ENCODE measurements around the gene RAPGEF1.

The RAPGEF1 gene

GRCh38 chr9:131747352-131747751 is 7.5 kb upstream of the RAPGEF1 start:
- TF ChIP-seq CTCF (IDR thresholded peaks at IDR 0.05; ENCODE audit: borderline replicate concordance, insufficient read depth, low read depth, low read length) = peak; percentile 63; the same call in 1 of the 2 replicates
- no peak overlapping the region for H3K4me3 ChIP-seq (ENCODE audit: low read depth, low read length)

DNA sequence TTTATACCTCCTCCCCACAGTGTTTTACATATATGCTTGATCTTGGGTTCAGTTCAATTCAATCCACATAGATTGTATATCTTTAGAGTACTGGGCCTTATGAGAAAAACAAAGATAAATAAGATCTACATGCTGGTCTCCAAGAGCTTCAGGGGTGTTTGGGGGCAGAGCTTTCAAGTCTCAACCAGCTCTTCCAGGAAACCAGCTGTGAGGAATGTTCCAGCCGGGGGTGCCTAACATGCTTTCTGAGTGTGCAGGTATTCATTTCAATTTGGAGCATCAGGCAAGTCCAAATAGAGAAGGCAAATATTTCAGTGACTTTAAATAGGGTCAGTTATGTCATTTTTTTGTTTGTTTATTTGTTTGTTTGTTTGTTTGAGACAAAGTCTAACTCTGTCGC is 5.7 kb upstream of the RAPGEF1 start:
- H3K4me3 ChIP-seq (ENCODE audit: low read depth, low read length) = no peak overlapping the region
- TF ChIP-seq CTCF (IDR thresholded peaks at IDR 0.05; ENCODE audit: borderline replicate concordance, insufficient read depth, low read depth, low read length) = no peak

DNA sequence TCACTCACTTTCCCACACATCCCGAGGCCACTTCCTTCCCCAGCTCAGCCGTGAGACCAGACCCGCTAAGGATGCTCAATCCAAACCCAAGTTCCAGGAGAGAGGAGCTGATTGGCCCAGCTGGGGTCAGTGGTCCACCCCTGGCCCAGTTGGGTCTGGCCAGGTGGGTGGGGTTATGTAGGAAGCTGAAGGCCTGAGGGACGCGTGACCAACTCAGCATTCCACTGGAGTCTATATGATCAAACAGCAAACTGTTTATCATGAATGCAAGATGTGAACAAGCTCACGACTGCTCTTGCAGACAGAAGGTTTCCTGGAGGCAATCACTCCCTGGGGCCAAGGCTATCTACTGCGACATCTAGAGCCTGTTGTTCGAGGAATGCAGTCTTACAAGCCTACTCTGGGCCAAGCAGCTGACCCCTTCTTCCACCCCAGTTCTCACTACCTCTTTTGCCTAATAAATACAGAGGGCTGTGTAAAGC is 4.9 kb upstream of the RAPGEF1 start:
- H3K4me3 ChIP-seq (ENCODE audit: low read depth, low read length) = no peak overlapping the region
- no peak for TF ChIP-seq CTCF (IDR thresholded peaks at IDR 0.05; ENCODE audit: borderline replicate concordance, insufficient read depth, low read depth, low read length)

DNA sequence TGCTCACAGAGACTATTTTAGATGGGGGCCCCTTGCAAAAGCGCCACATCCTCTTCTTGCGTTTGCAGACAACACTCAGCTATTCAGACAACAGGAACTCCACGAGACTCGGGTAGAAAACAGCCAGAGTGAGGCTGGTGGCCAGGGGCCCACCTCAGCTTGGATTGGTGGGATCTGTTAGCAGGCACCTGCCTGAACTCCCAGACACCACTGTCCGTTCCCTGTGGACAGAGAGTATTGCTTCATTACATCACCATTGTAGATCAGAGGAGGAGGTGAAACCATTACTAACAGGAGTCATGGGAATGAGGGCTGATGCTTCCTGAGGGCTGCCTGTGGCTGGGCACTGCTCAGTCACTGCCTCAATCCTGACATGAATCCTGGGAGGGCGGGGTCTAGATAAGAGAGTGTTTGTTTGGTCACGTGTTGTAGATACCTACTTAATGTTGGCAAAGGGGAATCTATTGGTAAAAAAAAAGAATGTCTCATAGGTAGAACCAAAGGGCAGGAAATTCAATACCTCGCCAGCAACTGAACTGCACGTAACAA is 4.4 kb upstream of the RAPGEF1 start:
- TF ChIP-seq CTCF (IDR thresholded peaks at IDR 0.05; ENCODE audit: borderline replicate concordance, insufficient read depth, low read depth, low read length) = no peak
- no peak overlapping the region for H3K4me3 ChIP-seq (ENCODE audit: low read depth, low read length)

GRCh38 chr9:131743501-131743900 is 3.6 kb upstream of the RAPGEF1 start:
- no peak for TF ChIP-seq CTCF (IDR thresholded peaks at IDR 0.05; ENCODE audit: borderline replicate concordance, insufficient read depth, low read depth, low read length)
- H3K4me3 ChIP-seq (ENCODE audit: low read depth, low read length) = no peak overlapping the region

GRCh38 chr9:131743096-131743495 is 3.2 kb upstream of the RAPGEF1 start:
- no peak for TF ChIP-seq CTCF (IDR thresholded peaks at IDR 0.05; ENCODE audit: borderline replicate concordance, insufficient read depth, low read depth, low read length)
- H3K4me3 ChIP-seq (ENCODE audit: low read depth, low read length) = no peak overlapping the region

GRCh38 chr9:131740898-131741297 is 1.0 kb upstream of the RAPGEF1 start:
- H3K4me3 ChIP-seq (ENCODE audit: low read depth, low read length) = no peak overlapping the region
- no peak for TF ChIP-seq CTCF (IDR thresholded peaks at IDR 0.05; ENCODE audit: borderline replicate concordance, insufficient read depth, low read depth, low read length)
